ENCODE results near the gene CHD2.

CHD2 gene

GRCh38 chr15:93040288-93041158 is 140.4 kb downstream of the CHD2 start:
- POLR2A ChIA-PET: no interaction called here
- no peaks in the 10 kb centered on the region for H3K9me3 ChIP-seq (ENCODE audit: control extremely low read depth in 1 of 5, control insufficient read depth in 4 of 5, insufficient read depth in 2 of 5, low read depth in 1 of 5, low read length in 4 of 5)
- peaks cover 0 to 78% (median 11%) of the 10 kb centered on the region in 4 experiments for H3K4me1 ChIP-seq (ENCODE audit: control extremely low read depth in 1 of 4, control insufficient read depth in 4 of 4, insufficient read depth in 4 of 4, low read length in 3 of 4)
- WGBS (ENCODE audit: insufficient coverage): 67% methylated on average over 13 of the region's 20 CpGs
- H3K27ac ChIP-seq (ENCODE audit: insufficient read depth in 1 of 2, low read depth in 1 of 2, low read length in 2 of 2, poor library complexity in 1 of 2, severe bottlenecking in 2 of 2): peak overlapping the region in 1 of 2 experiments; percentile 22
- peak; percentile 79 to 96 (median 96) for DNase-seq
- H3K4me3 ChIP-seq (ENCODE audit: control insufficient read depth in 1 of 7, extremely low read depth in 1 of 7, insufficient read depth in 4 of 7, low read depth in 2 of 7, low read length in 6 of 7): peak overlapping the region in 1 of 7 experiments; percentile 23
- CTCF ChIA-PET: interaction anchor here (1.0 to 16.0 kb wide), 4 partner anchors 11 to 1084 kb away, joined by 3 to 472 read pairs (median 11); no protein-coding TSS in a partner anchor
- H3K27me3 ChIP-seq (replicated peaks in 2 of 5; ENCODE audit: control insufficient read depth in 4 of 5, insufficient read depth in 5 of 5, low read length in 4 of 5): no peaks in the 10 kb centered on the region
- peaks cover 0 to 8% (median 0%) of the 10 kb centered on the region in 4 experiments for H3K36me3 ChIP-seq (ENCODE audit: control insufficient read depth in 4 of 4, insufficient read depth in 4 of 4, low read length in 3 of 4)

GRCh38 chr15:93041159-93041547 is 141.0 kb downstream of the CHD2 start:
- no peak for DNase-seq
- WGBS (ENCODE audit: insufficient coverage): 93% methylated on average over 13 of the region's 13 CpGs
- ChIA-PET POLR2A (no interaction called here), CTCF (interaction anchor here (1.0 to 16.0 kb wide), 4 partner anchors 12 to 1083 kb away, joined by 3 to 472 read pairs (median 11); no protein-coding TSS in a partner anchor)
- H3K27ac ChIP-seq (ENCODE audit: insufficient read depth in 1 of 2, low read depth in 1 of 2, low read length in 2 of 2, poor library complexity in 1 of 2, severe bottlenecking in 2 of 2): peak overlapping the region in 1 of 2 experiments; percentile 22
- H3K27me3 ChIP-seq (replicated peaks in 2 of 5; ENCODE audit: control insufficient read depth in 4 of 5, insufficient read depth in 5 of 5, low read length in 4 of 5): no peaks in the 10 kb centered on the region
- H3K9me3 ChIP-seq (ENCODE audit: control extremely low read depth in 1 of 5, control insufficient read depth in 4 of 5, insufficient read depth in 2 of 5, low read depth in 1 of 5, low read length in 4 of 5): no peaks in the 10 kb centered on the region
- no peak overlapping the region for H3K4me3 ChIP-seq (ENCODE audit: control insufficient read depth in 1 of 7, extremely low read depth in 1 of 7, insufficient read depth in 4 of 7, low read depth in 2 of 7, low read length in 6 of 7)
- H3K4me1 ChIP-seq (ENCODE audit: control extremely low read depth in 1 of 4, control insufficient read depth in 4 of 4, insufficient read depth in 4 of 4, low read length in 3 of 4): peaks cover 0 to 72% (median 7%) of the 10 kb centered on the region in 4 experiments
- peaks cover 0 to 8% (median 0%) of the 10 kb centered on the region in 4 experiments for H3K36me3 ChIP-seq (ENCODE audit: control insufficient read depth in 4 of 4, insufficient read depth in 4 of 4, low read length in 3 of 4)

GRCh38 chr15:93042211-93042610 is 142.1 kb downstream of the CHD2 start:
- H3K27me3 ChIP-seq (replicated peaks in 2 of 5; ENCODE audit: control insufficient read depth in 4 of 5, insufficient read depth in 5 of 5, low read length in 4 of 5): no peaks in the 10 kb centered on the region
- DNase-seq: no peak
- WGBS (ENCODE audit: insufficient coverage): 86% methylated on average over 3 of the region's 3 CpGs
- CTCF ChIA-PET: no interaction called here
- POLR2A ChIA-PET: interaction anchor here (0.6 kb wide), 1 partner anchor 24 kb away, joined by 3 read pairs; no protein-coding TSS in a partner anchor
- H3K27ac ChIP-seq (ENCODE audit: insufficient read depth in 1 of 2, low read depth in 1 of 2, low read length in 2 of 2, poor library complexity in 1 of 2, severe bottlenecking in 2 of 2): no peak overlapping the region
- no peak overlapping the region for H3K4me3 ChIP-seq (ENCODE audit: control insufficient read depth in 1 of 7, extremely low read depth in 1 of 7, insufficient read depth in 4 of 7, low read depth in 2 of 7, low read length in 6 of 7)
- H3K4me1 ChIP-seq (ENCODE audit: control extremely low read depth in 1 of 4, control insufficient read depth in 4 of 4, insufficient read depth in 4 of 4, low read length in 3 of 4): peaks cover 0 to 70% (median 7%) of the 10 kb centered on the region in 4 experiments
- H3K9me3 ChIP-seq (ENCODE audit: control extremely low read depth in 1 of 5, control insufficient read depth in 4 of 5, insufficient read depth in 2 of 5, low read depth in 1 of 5, low read length in 4 of 5): no peaks in the 10 kb centered on the region
- H3K36me3 ChIP-seq (ENCODE audit: control insufficient read depth in 4 of 4, insufficient read depth in 4 of 4, low read length in 3 of 4): peaks cover 0 to 8% (median 0%) of the 10 kb centered on the region in 4 experiments

GRCh38 chr15:93042691-93043378 is 142.7 kb downstream of the CHD2 start:
- CTCF ChIA-PET: interaction anchor here (1.6 kb wide), 1 partner anchor 1077 kb away, joined by 5 read pairs; no protein-coding TSS in a partner anchor
- POLR2A ChIA-PET: interaction anchor here (0.6 kb wide), 2 partner anchors 25 to 1138 kb away, joined by 3 to 5 read pairs; no protein-coding TSS in a partner anchor

GRCh38 chr15:93043621-93044300 is 143.6 kb downstream of the CHD2 start:
- WGBS (ENCODE audit: insufficient coverage): 62% methylated on average over 5 of the region's 12 CpGs
- ChIA-PET POLR2A (interaction anchor here (0.6 kb wide), 1 partner anchor 1137 kb away, joined by 5 read pairs; no protein-coding TSS in a partner anchor), CTCF (interaction anchor here (1.6 to 18.8 kb wide), 2 partner anchors 10 to 1076 kb away, joined by 5 to 472 read pairs; no protein-coding TSS in a partner anchor)
- no peak overlapping the region for H3K4me3 ChIP-seq (ENCODE audit: control insufficient read depth in 1 of 7, extremely low read depth in 1 of 7, insufficient read depth in 4 of 7, low read depth in 2 of 7, low read length in 6 of 7)
- H3K9me3 ChIP-seq (ENCODE audit: control extremely low read depth in 1 of 5, control insufficient read depth in 4 of 5, insufficient read depth in 2 of 5, low read depth in 1 of 5, low read length in 4 of 5): no peaks in the 10 kb centered on the region
- no peaks in the 10 kb centered on the region for H3K27me3 ChIP-seq (replicated peaks in 2 of 5; ENCODE audit: control insufficient read depth in 4 of 5, insufficient read depth in 5 of 5, low read length in 4 of 5)
- peaks cover 0 to 74% (median 21%) of the 10 kb centered on the region in 4 experiments for H3K4me1 ChIP-seq (ENCODE audit: control extremely low read depth in 1 of 4, control insufficient read depth in 4 of 4, insufficient read depth in 4 of 4, low read length in 3 of 4)
- peak in 1 of 3 donors; percentile 15 for DNase-seq
- H3K36me3 ChIP-seq (ENCODE audit: control insufficient read depth in 4 of 4, insufficient read depth in 4 of 4, low read length in 3 of 4): peaks cover 0 to 8% (median 0%) of the 10 kb centered on the region in 4 experiments
- H3K27ac ChIP-seq (ENCODE audit: insufficient read depth in 1 of 2, low read depth in 1 of 2, low read length in 2 of 2, poor library complexity in 1 of 2, severe bottlenecking in 2 of 2): no peak overlapping the region

More at GRCh38 chr15:93042691-93043378, 142.7 kb downstream of the CHD2 start:
- peak in 1 of 3 donors; percentile 19 for DNase-seq
- Histone ChIP-seq H3K36me3 (ENCODE audit: control insufficient read depth in 4 of 4, insufficient read depth in 4 of 4, low read length in 3 of 4) (peaks cover 0 to 8% (median 0%) of the 10 kb centered on the region in 4 experiments), H3K4me3 (ENCODE audit: control insufficient read depth in 1 of 7, extremely low read depth in 1 of 7, insufficient read depth in 4 of 7, low read depth in 2 of 7, low read length in 6 of 7) (no peak overlapping the region), H3K4me1 (ENCODE audit: control extremely low read depth in 1 of 4, control insufficient read depth in 4 of 4, insufficient read depth in 4 of 4, low read length in 3 of 4) (peaks cover 0 to 70% (median 13%) of the 10 kb centered on the region in 4 experiments), H3K9me3 (ENCODE audit: control extremely low read depth in 1 of 5, control insufficient read depth in 4 of 5, insufficient read depth in 2 of 5, low read depth in 1 of 5, low read length in 4 of 5) (no peaks in the 10 kb centered on the region), H3K27me3 (replicated peaks in 2 of 5; ENCODE audit: control insufficient read depth in 4 of 5, insufficient read depth in 5 of 5, low read length in 4 of 5) (no peaks in the 10 kb centered on the region), H3K27ac (ENCODE audit: insufficient read depth in 1 of 2, low read depth in 1 of 2, low read length in 2 of 2, poor library complexity in 1 of 2, severe bottlenecking in 2 of 2) (no peak overlapping the region)
- 88% methylated on average over 17 of the region's 18 CpGs for WGBS (ENCODE audit: insufficient coverage)

GRCh38 chr15:93044301-93045190 is 144.4 kb downstream of the CHD2 start:
- H3K27me3 ChIP-seq (replicated peaks in 2 of 5; ENCODE audit: control insufficient read depth in 4 of 5, insufficient read depth in 5 of 5, low read length in 4 of 5): no peaks in the 10 kb centered on the region
- ChIA-PET POLR2A (no interaction called here), CTCF (interaction anchor here (1.6 to 18.8 kb wide), 2 partner anchors 11 to 1075 kb away, joined by 5 to 472 read pairs; no protein-coding TSS in a partner anchor)
- DNase-seq: no peak
- H3K4me1 ChIP-seq (ENCODE audit: control extremely low read depth in 1 of 4, control insufficient read depth in 4 of 4, insufficient read depth in 4 of 4, low read length in 3 of 4): peaks cover 0 to 80% (median 24%) of the 10 kb centered on the region in 4 experiments
- WGBS (ENCODE audit: insufficient coverage): 94% methylated on average over 37 of the region's 46 CpGs
- no peak overlapping the region for H3K4me3 ChIP-seq (ENCODE audit: control insufficient read depth in 1 of 7, extremely low read depth in 1 of 7, insufficient read depth in 4 of 7, low read depth in 2 of 7, low read length in 6 of 7)
- H3K9me3 ChIP-seq (ENCODE audit: control extremely low read depth in 1 of 5, control insufficient read depth in 4 of 5, insufficient read depth in 2 of 5, low read depth in 1 of 5, low read length in 4 of 5): no peaks in the 10 kb centered on the region
- H3K27ac ChIP-seq (ENCODE audit: insufficient read depth in 1 of 2, low read depth in 1 of 2, low read length in 2 of 2, poor library complexity in 1 of 2, severe bottlenecking in 2 of 2): no peak overlapping the region
- peaks cover 0 to 8% (median 0%) of the 10 kb centered on the region in 4 experiments for H3K36me3 ChIP-seq (ENCODE audit: control insufficient read depth in 4 of 4, insufficient read depth in 4 of 4, low read length in 3 of 4)
